Cardiac muscle cell (in vitro differentiated cells and primary cell): ENCODE data around the gene UXS1. TPM values are rescaled to one million over a fixed set of nuclear protein-coding genes. Genes with fewer than 3 reads are reported as not detected.

Experiments used
- DNase-seq, 2 donors: peaks; one replicate each; pipeline versions ENCODE4 v3.0.0 to v3.0.0-alpha.2; 2010 to 2017; ENCODE audit warnings: low read depth in 1 of 2, low spot score in 1 of 2
- H3K27ac ChIP-seq: fragments of 200-600 bp; sonication (generic); 2 replicates; pipeline ENCODE4 v1.5.1; 2016
- H3K27me3 ChIP-seq: fragments of 200-600 bp; sonication (generic); 2 replicates; pipeline ENCODE4 v1.6.0; 2016; ENCODE audit warnings: control low read depth
- H3K36me3 ChIP-seq: fragments of 200-600 bp; sonication (generic); 2 replicates; pipeline ENCODE4 v1.5.1; 2016; ENCODE audit warnings: control low read depth
- H3K4me1 ChIP-seq: fragments of 200-600 bp; sonication (generic); 2 replicates; pipeline ENCODE4 v1.8.1; 2017; ENCODE audit warnings: low read depth, mild to moderate bottlenecking, mixed run types
- H3K4me3 ChIP-seq: fragments of 200-600 bp; sonication (generic); 2 replicates; pipeline ENCODE4 v1.5.1; 2016; ENCODE audit warnings: mild to moderate bottlenecking
- H3K9me3 ChIP-seq: fragments of 200-600 bp; sonication (generic); 2 replicates; pipeline ENCODE4 v1.5.1; 2017; ENCODE audit warnings: low read depth, mild to moderate bottlenecking, control low read depth
- CTCF ChIP-seq: IDR thresholded peaks from 2 replicates; pipeline ENCODE4 v1.5.1; 2012; ENCODE audit warnings: low read depth, mild to moderate bottlenecking, low read length
- polyA plus RNA-seq: library from polyadenylated mRNA; unstranded; fragments of >200 nt; fragmentation: Nextera tagmentation; extraction: Ambion mirVana; gene quantifications from 2 replicates; pipeline ENCODE4 v1.2.1, GENCODE V29; 2016
- total RNA-seq: library from RNA; depleted of rRNA; stranded (reverse); fragments of >200 nt; gene quantifications from 2 replicates; pipeline ENCODE4 v1.2.3, GENCODE V29; 2016

Gene UXS1
- total and polyA plus RNA-seq, 2 experiments from 2014 or later: 28.8 to 44.9 TPM

GRCh38 chr2:106053581-106053980 is 140.5 kb downstream of the UXS1 start:
- Histone ChIP-seq H3K4me1 (peaks cover 5% of the 10 kb centered on the region), H3K27ac (no peak overlapping the region), H3K36me3 (no peaks in the 10 kb centered on the region), H3K4me3 (no peak overlapping the region), H3K27me3 (peaks cover 2% of the 10 kb centered on the region), H3K9me3 (no peaks in the 10 kb centered on the region)
- no peak for DNase-seq
- no peak for TF ChIP-seq CTCF

- H3K9me3 ChIP-seq: no peaks in the 10 kb centered on the region
- peak in 1 of 2 donors; percentile 83 for DNase-seq
Measured at GRCh38 chr2:106053116-106053515, 141.0 kb downstream of the UXS1 start.

GRCh38 chr2:106044859-106045258 is 149.2 kb downstream of the UXS1 start:
- DNase-seq: no peak
- no peak overlapping the region for H3K4me3 ChIP-seq
- no peaks in the 10 kb centered on the region for H3K36me3 ChIP-seq
- H3K27me3 ChIP-seq: no peaks in the 10 kb centered on the region
- H3K9me3 ChIP-seq: no peaks in the 10 kb centered on the region
- no peak overlapping the region for H3K27ac ChIP-seq
- H3K4me1 ChIP-seq: peaks cover 4% of the 10 kb centered on the region
- no peak for TF ChIP-seq CTCF

More at GRCh38 chr2:106053116-106053515, 141.0 kb downstream of the UXS1 start:
- Histone ChIP-seq H3K27ac (no peak overlapping the region), H3K4me3 (no peak overlapping the region), H3K36me3 (no peaks in the 10 kb centered on the region), H3K4me1 (peaks cover under 1% of the 10 kb centered on the region), H3K27me3 (peaks cover 2% of the 10 kb centered on the region)
- no peak for TF ChIP-seq CTCF

DNA sequence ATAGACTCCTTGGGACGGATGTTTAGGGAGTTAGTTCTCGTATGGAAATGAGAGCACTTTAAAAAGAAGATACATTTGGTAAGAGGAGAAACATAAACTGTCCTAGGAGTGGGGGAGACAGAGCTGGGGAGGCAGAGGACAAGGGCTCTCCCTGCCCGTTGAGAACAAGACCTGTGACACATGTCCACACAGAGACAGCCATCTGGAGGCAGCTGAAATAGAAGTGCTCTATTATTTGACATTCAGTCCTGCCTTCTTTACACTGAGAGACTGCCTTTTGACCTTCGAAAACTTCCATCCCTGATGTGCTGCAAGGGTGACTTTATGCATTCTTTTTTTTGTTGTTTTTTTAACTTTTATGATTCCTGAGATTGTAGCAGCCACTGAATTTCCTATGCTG is 150.1 kb downstream of the UXS1 start:
- no peaks in the 10 kb centered on the region for H3K9me3 ChIP-seq
- H3K27ac ChIP-seq: no peak overlapping the region
- H3K4me1 ChIP-seq: peaks cover 4% of the 10 kb centered on the region
- no peak for TF ChIP-seq CTCF
- no peak for DNase-seq
- H3K4me3 ChIP-seq: no peak overlapping the region
- H3K27me3 ChIP-seq: no peaks in the 10 kb centered on the region
- no peaks in the 10 kb centered on the region for H3K36me3 ChIP-seq
